Loucy (cell line): Measurements from ENCODE around the gene SLU7.

Experiments
- EZH2phosphoT487 ChIP-seq: fragments of 200-600 bp; IDR thresholded peaks from 2 replicates; pipeline ENCODE4 v1.6.1; 2018; ENCODE audit warnings: antibody characterized with exemption, mild to moderate bottlenecking, moderate library complexity, borderline replicate concordance
- TF ChIP-seq, protein P1 (sequence below): fragments of 200-600 bp; sonication (generic); conservative IDR thresholded peaks from 2 replicates; pipeline ENCODE4 v1.5.1; 2014; ENCODE audit warnings: mild to moderate bottlenecking, antibody characterized with exemption, low read length

DNA sequence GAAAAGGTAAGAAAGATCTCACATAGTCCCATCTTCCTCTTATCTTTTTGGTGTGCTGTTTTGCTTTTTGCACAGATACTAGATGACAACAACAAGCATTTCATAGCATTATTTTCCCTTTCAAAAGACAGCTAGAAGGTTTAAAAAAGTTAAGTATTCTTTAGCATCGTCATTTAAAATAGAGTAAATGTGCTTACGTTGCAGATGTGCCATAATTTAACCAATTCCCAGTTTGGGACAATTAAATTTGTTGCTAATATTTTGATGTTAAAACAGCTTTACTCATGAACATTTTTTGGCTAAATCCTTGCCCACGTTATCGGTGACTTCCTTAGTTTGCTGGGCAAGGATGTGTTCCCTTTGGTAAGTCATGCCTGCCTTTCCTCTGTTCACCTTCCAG is 44.3 kb upstream of the SLU7 start:
- TF ChIP-seq, protein P1, sequence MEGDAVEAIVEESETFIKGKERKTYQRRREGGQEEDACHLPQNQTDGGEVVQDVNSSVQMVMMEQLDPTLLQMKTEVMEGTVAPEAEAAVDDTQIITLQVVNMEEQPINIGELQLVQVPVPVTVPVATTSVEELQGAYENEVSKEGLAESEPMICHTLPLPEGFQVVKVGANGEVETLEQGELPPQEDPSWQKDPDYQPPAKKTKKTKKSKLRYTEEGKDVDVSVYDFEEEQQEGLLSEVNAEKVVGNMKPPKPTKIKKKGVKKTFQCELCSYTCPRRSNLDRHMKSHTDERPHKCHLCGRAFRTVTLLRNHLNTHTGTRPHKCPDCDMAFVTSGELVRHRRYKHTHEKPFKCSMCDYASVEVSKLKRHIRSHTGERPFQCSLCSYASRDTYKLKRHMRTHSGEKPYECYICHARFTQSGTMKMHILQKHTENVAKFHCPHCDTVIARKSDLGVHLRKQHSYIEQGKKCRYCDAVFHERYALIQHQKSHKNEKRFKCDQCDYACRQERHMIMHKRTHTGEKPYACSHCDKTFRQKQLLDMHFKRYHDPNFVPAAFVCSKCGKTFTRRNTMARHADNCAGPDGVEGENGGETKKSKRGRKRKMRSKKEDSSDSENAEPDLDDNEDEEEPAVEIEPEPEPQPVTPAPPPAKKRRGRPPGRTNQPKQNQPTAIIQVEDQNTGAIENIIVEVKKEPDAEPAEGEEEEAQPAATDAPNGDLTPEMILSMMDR = no peak
- TF ChIP-seq EZH2phosphoT487 = no peak
